ENCODE results near the gene PHC2.

DNA sequence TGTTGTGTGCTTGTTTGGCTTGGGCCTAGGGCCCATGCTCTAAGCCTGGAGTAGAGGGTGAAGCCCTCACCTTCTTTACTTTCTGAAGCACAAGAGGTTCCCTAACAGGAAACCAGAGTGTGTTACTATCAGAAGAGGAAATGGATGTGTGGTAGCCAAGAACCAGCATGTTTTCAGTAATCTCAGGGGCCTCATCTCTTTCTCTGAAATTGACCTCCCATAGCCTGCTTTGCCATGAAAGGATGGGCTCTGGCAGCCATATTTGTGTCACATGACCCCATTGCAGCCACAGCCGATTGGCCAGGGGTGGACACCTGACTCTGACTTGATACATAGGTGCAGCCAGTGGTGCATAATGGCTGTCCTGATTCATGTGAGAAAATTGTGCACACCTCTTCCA is 128.6 kb downstream of the PHC2 start:
- TF ChIP-seq, protein P1, sequence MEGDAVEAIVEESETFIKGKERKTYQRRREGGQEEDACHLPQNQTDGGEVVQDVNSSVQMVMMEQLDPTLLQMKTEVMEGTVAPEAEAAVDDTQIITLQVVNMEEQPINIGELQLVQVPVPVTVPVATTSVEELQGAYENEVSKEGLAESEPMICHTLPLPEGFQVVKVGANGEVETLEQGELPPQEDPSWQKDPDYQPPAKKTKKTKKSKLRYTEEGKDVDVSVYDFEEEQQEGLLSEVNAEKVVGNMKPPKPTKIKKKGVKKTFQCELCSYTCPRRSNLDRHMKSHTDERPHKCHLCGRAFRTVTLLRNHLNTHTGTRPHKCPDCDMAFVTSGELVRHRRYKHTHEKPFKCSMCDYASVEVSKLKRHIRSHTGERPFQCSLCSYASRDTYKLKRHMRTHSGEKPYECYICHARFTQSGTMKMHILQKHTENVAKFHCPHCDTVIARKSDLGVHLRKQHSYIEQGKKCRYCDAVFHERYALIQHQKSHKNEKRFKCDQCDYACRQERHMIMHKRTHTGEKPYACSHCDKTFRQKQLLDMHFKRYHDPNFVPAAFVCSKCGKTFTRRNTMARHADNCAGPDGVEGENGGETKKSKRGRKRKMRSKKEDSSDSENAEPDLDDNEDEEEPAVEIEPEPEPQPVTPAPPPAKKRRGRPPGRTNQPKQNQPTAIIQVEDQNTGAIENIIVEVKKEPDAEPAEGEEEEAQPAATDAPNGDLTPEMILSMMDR (conservative IDR thresholded peaks at IDR 0.05; ENCODE audit: low read length) = no peak
- TF ChIP-seq EZH2phosphoT487 (IDR thresholded peaks at IDR 0.05; ENCODE audit: borderline replicate concordance, low read depth, low read length) = no peak

Data from OCI-LY7 (cell line).